Esophagus muscularis mucosa (tissue), 4 donors: ENCODE data around the gene OMA1.

Experiments
- EP300 ChIP-seq: sonication (generic); formaldehyde crosslinking; IDR thresholded peaks from one replicate; pipeline ENCODE4 v1.6.1; 2017; ENCODE audit warnings: antibody characterized with exemption
- POLR2A ChIP-seq: fragments of 450-650 bp; IDR thresholded peaks from one replicate; pipeline ENCODE4 v1.6.1; 2017; ENCODE audit warnings: antibody characterized with exemption, moderate library complexity, mild to moderate bottlenecking, low read depth
- TF ChIP-seq, protein P1 (sequence below), 3 experiments: fragments of 200-600 bp in 2 of 3; fragments of 450-650 bp in 1 of 3; sonication (generic) in 2 of 3; IDR thresholded peaks; one replicate each; pipeline ENCODE4 v1.5.1; 2017 to 2019; ENCODE audit warnings: antibody characterized with exemption in 3 of 3, mild to moderate bottlenecking in 2 of 3, moderate library complexity in 1 of 3

DNA sequence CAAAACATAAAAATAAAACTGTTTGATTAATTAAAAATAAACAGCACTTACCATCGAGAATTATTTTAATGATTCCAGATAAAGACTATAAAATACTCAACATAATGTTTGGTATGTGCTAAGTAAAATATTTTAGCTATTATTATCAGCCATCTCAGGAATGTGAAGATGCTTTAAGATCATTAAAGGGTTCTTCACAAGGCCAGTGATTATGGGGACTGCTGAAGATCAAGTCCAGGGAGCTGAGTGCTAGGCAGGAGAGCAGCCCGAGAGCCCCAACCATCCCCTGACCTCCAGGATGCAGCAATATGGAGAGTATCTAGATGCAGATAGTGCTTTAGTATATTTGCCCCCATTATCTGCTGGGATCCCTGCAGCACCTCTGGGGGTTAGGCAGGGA is 35.1 kb upstream of the OMA1 start:
- TF ChIP-seq, protein P1, sequence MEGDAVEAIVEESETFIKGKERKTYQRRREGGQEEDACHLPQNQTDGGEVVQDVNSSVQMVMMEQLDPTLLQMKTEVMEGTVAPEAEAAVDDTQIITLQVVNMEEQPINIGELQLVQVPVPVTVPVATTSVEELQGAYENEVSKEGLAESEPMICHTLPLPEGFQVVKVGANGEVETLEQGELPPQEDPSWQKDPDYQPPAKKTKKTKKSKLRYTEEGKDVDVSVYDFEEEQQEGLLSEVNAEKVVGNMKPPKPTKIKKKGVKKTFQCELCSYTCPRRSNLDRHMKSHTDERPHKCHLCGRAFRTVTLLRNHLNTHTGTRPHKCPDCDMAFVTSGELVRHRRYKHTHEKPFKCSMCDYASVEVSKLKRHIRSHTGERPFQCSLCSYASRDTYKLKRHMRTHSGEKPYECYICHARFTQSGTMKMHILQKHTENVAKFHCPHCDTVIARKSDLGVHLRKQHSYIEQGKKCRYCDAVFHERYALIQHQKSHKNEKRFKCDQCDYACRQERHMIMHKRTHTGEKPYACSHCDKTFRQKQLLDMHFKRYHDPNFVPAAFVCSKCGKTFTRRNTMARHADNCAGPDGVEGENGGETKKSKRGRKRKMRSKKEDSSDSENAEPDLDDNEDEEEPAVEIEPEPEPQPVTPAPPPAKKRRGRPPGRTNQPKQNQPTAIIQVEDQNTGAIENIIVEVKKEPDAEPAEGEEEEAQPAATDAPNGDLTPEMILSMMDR (IDR thresholded peaks at IDR 0.05) = no peak
- no peak for TF ChIP-seq POLR2A
- no peak for TF ChIP-seq EP300
